HL-60 (cell line): ENCODE data around the gene SCYGR1.

Experiments
- DNase-seq, 2 experiments: peaks; one replicate each; pipeline ENCODE4 v3.0.0-alpha.2; 2010 to 2020; ENCODE audit warnings: low read depth in 1 of 2, low spot score in 1 of 2
- H3K27ac ChIP-seq: fragments of 250-450 bp; sonication (Bioruptor Pico); replicated peaks from 2 replicates; pipeline ENCODE4 v1.5.1; 2020; ENCODE audit warnings: mild to moderate bottlenecking, moderate library complexity
- H3K27me3 ChIP-seq: fragments of 250-450 bp; sonication (Bioruptor Pico); 2 replicates; pipeline ENCODE4 v1.5.1; 2021; ENCODE audit warnings: mild to moderate bottlenecking, moderate library complexity; ENCODE audit not compliant: insufficient read depth, poor library complexity, severe bottlenecking
- H3K4me3 ChIP-seq: replicated peaks from 2 replicates; pipeline ENCODE4 v1.5.1; 2011; ENCODE audit warnings: mild to moderate bottlenecking, control low read depth, low read length; ENCODE audit not compliant: insufficient read depth
- CTCF ChIP-seq: IDR thresholded peaks from one replicate; pipeline ENCODE4 v1.5.1; 2011; ENCODE audit warnings: low read length, control low read depth, inconsistent platforms; ENCODE audit not compliant: insufficient read depth
- GABPA ChIP-seq: IDR thresholded peaks from 2 replicates; pipeline ENCODE4 v1.6.1; 2012; ENCODE audit warnings: low read depth
- POLR2AphosphoS5 ChIP-seq: IDR thresholded peaks from 2 replicates; pipeline ENCODE4 v1.6.1; 2012; ENCODE audit warnings: low read depth
- REST ChIP-seq: IDR thresholded peaks from 2 replicates; pipeline ENCODE4 v1.6.1; 2012; ENCODE audit warnings: low read depth; ENCODE audit not compliant: insufficient replicate concordance
- SPI1 ChIP-seq: IDR thresholded peaks from 2 replicates; pipeline ENCODE4 v1.6.1; 2012; ENCODE audit warnings: low read depth, mild to moderate bottlenecking, borderline replicate concordance

Gene SCYGR1

GRCh38 chr2:227398684-227399670, 11.2 kb upstream of the SCYGR1 start:
- H3K27ac ChIP-seq = no peak overlapping the region
- no peak overlapping the region for H3K4me3 ChIP-seq
- no peaks in the 10 kb centered on the region for H3K27me3 ChIP-seq
- DNase-seq = no peak
- TF ChIP-seq GABPA (no peak), SPI1 (no peak), POLR2AphosphoS5 (no peak), REST (no peak), CTCF (no peak)

DNA sequence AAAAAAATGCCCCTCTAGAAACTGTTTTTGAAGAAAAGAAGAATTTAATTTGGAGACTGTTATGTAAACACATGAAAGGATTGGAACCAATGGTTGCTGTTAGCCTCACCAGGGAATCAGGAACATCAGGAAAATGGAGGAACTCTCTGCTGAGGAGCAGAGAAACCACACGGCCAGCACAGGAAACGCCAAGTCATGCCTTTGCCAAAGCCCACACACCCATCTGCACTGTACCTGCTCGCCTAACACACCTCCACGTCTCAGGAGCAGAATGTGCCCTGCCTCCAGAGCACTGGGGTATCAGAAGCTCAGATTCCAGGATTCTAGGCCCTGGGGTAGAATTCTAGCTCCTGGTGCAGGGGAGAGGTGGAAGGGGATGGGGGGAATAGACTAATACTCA, 9.8 kb upstream of the SCYGR1 start:
- no peak for TF ChIP-seq SPI1
- TF ChIP-seq POLR2AphosphoS5 = no peak
- TF ChIP-seq GABPA = no peak
- TF ChIP-seq CTCF = no peak
- no peak for TF ChIP-seq REST
- Histone ChIP-seq H3K4me3 (no peak overlapping the region), H3K27ac (no peak overlapping the region), H3K27me3 (no peaks in the 10 kb centered on the region)
- DNase-seq = no peak

DNA sequence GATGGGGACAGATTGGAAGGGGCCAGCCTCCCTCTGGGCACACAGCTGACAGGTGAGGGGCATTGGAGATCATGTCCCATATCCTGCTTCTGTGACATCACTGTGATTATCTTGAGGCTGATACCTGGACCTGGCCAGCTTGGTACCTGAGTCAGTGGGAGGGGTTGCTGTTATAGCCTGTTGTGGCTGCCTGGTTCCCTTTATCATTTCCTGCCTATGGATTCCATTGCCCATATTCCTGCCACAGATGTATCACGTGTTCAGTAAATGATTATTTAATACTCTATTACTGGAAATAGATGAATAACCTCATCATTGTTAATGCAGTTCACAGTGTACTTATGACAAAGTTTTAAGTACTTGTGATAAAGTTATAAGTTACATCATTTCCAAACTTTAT, 7.8 kb upstream of the SCYGR1 start:
- TF ChIP-seq POLR2AphosphoS5 (no peak), CTCF (no peak), SPI1 (no peak), REST (no peak), GABPA (no peak)
- H3K27ac ChIP-seq = no peak overlapping the region
- no peaks in the 10 kb centered on the region for H3K27me3 ChIP-seq
- no peak for DNase-seq
- H3K4me3 ChIP-seq = no peak overlapping the region
